ENCODE data around the gene ZRANB3.
"Not testable (repeated sequence)": the region's sequence is repeated elsewhere in the genome, so short reads cannot be mapped to it uniquely, and the experiment has no call there.

The ZRANB3 gene

DNA sequence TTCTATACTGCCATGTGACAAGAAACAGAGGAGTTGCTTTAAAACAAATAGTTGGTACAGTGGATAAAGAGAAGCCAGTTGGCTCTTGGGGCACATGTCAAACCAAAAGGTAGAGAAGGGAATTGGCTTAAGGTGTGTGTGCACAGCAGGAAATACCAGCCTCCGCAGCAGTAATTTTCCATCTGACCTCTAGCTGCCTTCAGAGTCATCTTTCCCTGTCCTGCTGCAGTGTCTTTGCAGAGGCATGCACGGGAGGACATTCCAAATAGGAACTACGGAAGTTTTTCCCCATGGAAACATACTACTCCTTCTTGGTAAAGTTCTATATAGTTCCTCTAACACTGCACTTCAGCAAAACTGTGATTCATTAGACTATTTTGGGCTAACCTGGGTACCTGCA is 379.4 kb downstream of the ZRANB3 start:
- no peaks in the 10 kb centered on the region for H3K4me1 ChIP-seq (ENCODE audit: insufficient read depth, low read length)
- no peak overlapping the region for H3K27ac ChIP-seq (ENCODE audit: low read depth, low read length)
- H3K9me3 ChIP-seq (ENCODE audit: low read length) = no peaks in the 10 kb centered on the region
- H3K9ac ChIP-seq (ENCODE audit: low read length) = no peak overlapping the region
- H3K27me3 ChIP-seq (ENCODE audit: control insufficient read depth in 1 of 2, insufficient read depth in 2 of 2, low read length in 2 of 2) = no peaks in the 10 kb centered on the region
- H3K36me3 ChIP-seq (ENCODE audit: insufficient read depth, low read length) = peaks cover 43% of the 10 kb centered on the region
- H3K4me3 ChIP-seq (ENCODE audit: low read depth in 1 of 2, low read length in 2 of 2) = no peak overlapping the region

DNA sequence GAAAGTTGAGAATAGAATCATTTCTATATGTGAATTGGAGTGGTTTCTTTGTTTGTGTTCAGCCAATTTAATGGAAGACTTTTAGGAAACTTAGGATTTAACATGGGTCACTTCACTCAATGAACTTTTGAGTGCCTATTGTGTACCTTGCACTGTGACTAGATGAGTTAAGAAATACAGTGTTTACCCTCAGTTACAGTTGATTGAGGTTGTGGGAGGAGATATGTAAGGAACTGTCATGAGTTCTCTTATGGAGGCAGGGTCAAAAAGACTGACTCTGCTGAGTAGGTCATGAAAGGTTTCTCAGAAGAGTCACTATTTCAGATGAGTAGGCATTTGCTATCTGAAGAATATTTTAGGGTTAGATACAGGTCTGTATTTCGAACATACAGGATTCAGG is 380.3 kb downstream of the ZRANB3 start:
- H3K9me3 ChIP-seq (ENCODE audit: low read length) = no peaks in the 10 kb centered on the region
- no peak overlapping the region for H3K27ac ChIP-seq (ENCODE audit: low read depth, low read length)
- H3K9ac ChIP-seq (ENCODE audit: low read length) = no peak overlapping the region
- no peaks in the 10 kb centered on the region for H3K27me3 ChIP-seq (ENCODE audit: control insufficient read depth in 1 of 2, insufficient read depth in 2 of 2, low read length in 2 of 2)
- no peaks in the 10 kb centered on the region for H3K4me1 ChIP-seq (ENCODE audit: insufficient read depth, low read length)
- H3K4me3 ChIP-seq (ENCODE audit: low read depth in 1 of 2, low read length in 2 of 2) = no peak overlapping the region
- peaks cover 43% of the 10 kb centered on the region for H3K36me3 ChIP-seq (ENCODE audit: insufficient read depth, low read length)

DNA sequence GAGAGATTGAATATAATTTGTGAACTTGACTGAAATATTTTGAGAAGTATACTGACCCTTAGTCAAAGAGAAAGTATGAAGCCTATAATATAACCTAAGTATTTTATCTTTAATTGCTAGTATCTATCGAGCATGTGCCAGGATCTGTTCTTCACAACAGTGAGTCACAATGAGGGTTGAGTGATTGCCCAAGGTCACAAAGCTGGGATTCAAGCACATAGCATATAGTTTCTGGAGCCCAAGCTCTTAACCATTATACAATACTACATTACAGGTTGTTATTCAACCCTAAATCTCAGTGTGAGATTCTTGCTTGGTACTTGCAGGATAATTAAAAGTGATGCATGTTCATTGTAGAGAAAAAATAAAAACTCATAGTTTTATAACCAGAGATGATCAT is 381.8 kb downstream of the ZRANB3 start:
- Histone ChIP-seq H3K36me3 (ENCODE audit: insufficient read depth, low read length) (peaks cover 36% of the 10 kb centered on the region), H3K4me1 (ENCODE audit: insufficient read depth, low read length) (no peaks in the 10 kb centered on the region), H3K4me3 (ENCODE audit: low read depth in 1 of 2, low read length in 2 of 2) (no peak overlapping the region), H3K9me3 (ENCODE audit: low read length) (no peaks in the 10 kb centered on the region), H3K27ac (ENCODE audit: low read depth, low read length) (no peak overlapping the region), H3K27me3 (ENCODE audit: control insufficient read depth in 1 of 2, insufficient read depth in 2 of 2, low read length in 2 of 2) (no peaks in the 10 kb centered on the region), H3K9ac (ENCODE audit: low read length) (no peak overlapping the region)

DNA sequence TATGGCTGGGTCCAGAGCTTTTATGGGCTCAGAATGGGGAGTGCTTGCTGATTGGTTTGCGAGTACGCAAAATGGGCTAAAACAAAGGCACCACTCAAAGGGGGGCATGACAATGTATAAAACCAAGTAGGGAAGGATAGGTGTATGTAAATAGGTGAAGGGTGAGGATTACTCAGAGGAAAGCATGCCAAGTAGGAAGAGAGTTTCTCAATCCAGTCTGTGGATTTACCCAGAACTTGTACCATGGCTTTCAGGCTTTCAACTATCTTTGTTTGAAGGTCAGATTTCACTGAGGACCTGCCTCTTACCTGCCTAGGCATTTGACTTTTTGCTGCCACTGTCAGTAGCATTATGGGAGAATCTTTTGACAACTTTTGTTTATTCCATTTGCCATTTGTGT is 386.7 kb downstream of the ZRANB3 start:
- Histone ChIP-seq H3K4me1 (ENCODE audit: insufficient read depth, low read length) (no peaks in the 10 kb centered on the region), H3K4me3 (ENCODE audit: low read depth in 1 of 2, low read length in 2 of 2) (no peak overlapping the region), H3K27ac (ENCODE audit: low read depth, low read length) (no peak overlapping the region), H3K27me3 (ENCODE audit: control insufficient read depth in 1 of 2, insufficient read depth in 2 of 2, low read length in 2 of 2) (no peaks in the 10 kb centered on the region), H3K36me3 (ENCODE audit: insufficient read depth, low read length) (peaks cover 11% of the 10 kb centered on the region), H3K9ac (ENCODE audit: low read length) (no peak overlapping the region), H3K9me3 (ENCODE audit: low read length) (peaks cover 5% of the 10 kb centered on the region)

DNA sequence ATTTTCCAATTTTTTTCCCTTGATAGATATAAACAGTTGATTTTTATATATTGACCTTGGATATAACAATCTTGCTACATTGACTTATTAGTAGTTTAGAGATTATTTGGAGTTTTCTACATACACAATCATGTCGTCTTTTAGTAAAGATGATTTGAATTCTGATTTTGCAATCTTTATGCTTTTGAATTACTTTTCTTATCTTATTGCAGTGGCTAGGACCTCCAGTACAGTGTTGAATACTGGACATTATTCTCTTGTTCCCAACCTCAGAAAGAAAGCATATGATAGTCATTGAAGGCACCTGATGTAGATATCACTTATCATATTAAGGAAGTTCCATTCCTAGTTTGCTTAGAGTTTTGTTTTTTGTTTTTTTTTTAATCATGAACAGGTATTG is 388.7 kb downstream of the ZRANB3 start:
- peaks cover 15% of the 10 kb centered on the region for H3K36me3 ChIP-seq (ENCODE audit: insufficient read depth, low read length)
- H3K9ac ChIP-seq (ENCODE audit: low read length) = no peak overlapping the region
- peaks cover 5% of the 10 kb centered on the region for H3K9me3 ChIP-seq (ENCODE audit: low read length)
- H3K27me3 ChIP-seq (ENCODE audit: control insufficient read depth in 1 of 2, insufficient read depth in 2 of 2, low read length in 2 of 2) = no peaks in the 10 kb centered on the region
- no peaks in the 10 kb centered on the region for H3K4me1 ChIP-seq (ENCODE audit: insufficient read depth, low read length)
- H3K4me3 ChIP-seq (ENCODE audit: low read depth in 1 of 2, low read length in 2 of 2) = no peak overlapping the region
- no peak overlapping the region for H3K27ac ChIP-seq (ENCODE audit: low read depth, low read length)

DNA sequence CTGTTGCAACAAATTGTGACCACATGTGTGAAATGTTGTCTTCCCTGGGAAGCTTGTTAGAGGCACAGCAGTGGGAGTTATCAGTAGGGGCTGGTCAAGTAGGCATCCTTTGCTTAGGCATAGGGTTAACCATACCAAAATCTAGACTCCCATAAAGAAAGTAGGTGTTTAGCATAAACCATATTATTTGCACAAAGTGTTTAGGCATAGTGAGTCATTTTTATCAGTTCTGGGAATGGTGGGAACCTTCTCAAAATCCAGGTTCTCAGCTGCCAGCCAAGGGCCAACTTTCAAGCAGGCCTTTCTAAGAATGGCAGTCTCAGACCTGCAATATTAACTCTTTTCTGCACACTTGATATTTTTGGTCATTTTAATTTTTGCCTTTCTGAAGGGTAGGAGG is 390.4 kb downstream of the ZRANB3 start:
- peaks cover 29% of the 10 kb centered on the region for H3K36me3 ChIP-seq (ENCODE audit: insufficient read depth, low read length)

DNA sequence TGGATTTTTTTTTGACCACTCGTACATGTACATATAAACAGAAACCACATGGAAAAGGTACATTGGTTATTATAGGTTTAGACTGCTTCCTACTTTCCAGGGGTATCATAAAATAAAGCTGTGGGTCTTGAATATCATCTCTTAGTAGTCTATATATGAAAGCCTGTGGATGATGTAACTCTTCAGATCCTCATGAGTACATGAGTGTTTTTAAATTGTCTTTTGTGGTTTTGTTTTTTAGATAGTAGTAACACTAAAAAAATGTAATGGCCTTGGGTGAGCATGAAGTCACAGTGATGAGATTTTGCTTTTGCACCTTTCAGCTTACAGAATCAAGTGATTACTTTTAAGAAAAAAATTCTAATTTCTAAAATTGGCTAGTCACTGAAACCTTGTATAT is 398.7 kb downstream of the ZRANB3 start:
- Histone ChIP-seq H3K4me3 (ENCODE audit: low read depth in 1 of 2, low read length in 2 of 2) (no peak overlapping the region), H3K4me1 (ENCODE audit: insufficient read depth, low read length) (no peaks in the 10 kb centered on the region), H3K9me3 (ENCODE audit: low read length) (no peaks in the 10 kb centered on the region), H3K27ac (ENCODE audit: low read depth, low read length) (no peak overlapping the region), H3K9ac (ENCODE audit: low read length) (no peak overlapping the region), H3K27me3 (ENCODE audit: control insufficient read depth in 1 of 2, insufficient read depth in 2 of 2, low read length in 2 of 2) (no peaks in the 10 kb centered on the region), H3K36me3 (ENCODE audit: insufficient read depth, low read length) (peaks cover 60% of the 10 kb centered on the region)

More for the DNA sequence above, 390.4 kb downstream of the ZRANB3 start:
- no peaks in the 10 kb centered on the region for H3K4me1 ChIP-seq (ENCODE audit: insufficient read depth, low read length)
- H3K9me3 ChIP-seq (ENCODE audit: low read length) = peaks cover 5% of the 10 kb centered on the region
- H3K27ac ChIP-seq (ENCODE audit: low read depth, low read length) = no peak overlapping the region
- no peak overlapping the region for H3K4me3 ChIP-seq (ENCODE audit: low read depth in 1 of 2, low read length in 2 of 2)
- no peak overlapping the region for H3K9ac ChIP-seq (ENCODE audit: low read length)
- H3K27me3 ChIP-seq (ENCODE audit: control insufficient read depth in 1 of 2, insufficient read depth in 2 of 2, low read length in 2 of 2) = no peaks in the 10 kb centered on the region

DNA sequence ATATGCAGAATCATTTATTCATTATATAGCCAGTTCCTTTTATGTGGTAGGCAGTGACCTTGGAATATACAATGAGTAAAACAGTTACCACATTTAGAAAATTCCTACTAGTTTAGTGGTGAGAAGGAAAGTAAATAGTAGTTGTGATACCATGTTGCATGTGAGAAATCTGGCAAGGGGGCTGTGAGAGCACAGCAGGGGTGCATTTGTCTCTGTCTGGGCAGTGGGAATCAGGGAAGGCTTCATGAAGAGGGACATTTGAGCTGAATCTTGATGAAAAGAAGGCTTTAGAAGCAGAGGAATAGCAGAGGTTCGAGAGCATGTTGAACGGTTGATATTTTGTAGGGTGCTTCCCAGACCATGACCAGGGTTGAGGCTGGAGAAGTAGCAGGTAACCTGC is 400.3 kb downstream of the ZRANB3 start:
- Histone ChIP-seq H3K9me3 (ENCODE audit: low read length) (no peaks in the 10 kb centered on the region), H3K27me3 (ENCODE audit: control insufficient read depth in 1 of 2, insufficient read depth in 2 of 2, low read length in 2 of 2) (no peaks in the 10 kb centered on the region), H3K36me3 (ENCODE audit: insufficient read depth, low read length) (peaks cover 47% of the 10 kb centered on the region), H3K4me1 (ENCODE audit: insufficient read depth, low read length) (no peaks in the 10 kb centered on the region), H3K4me3 (ENCODE audit: low read depth in 1 of 2, low read length in 2 of 2) (no peak overlapping the region), H3K9ac (ENCODE audit: low read length) (no peak overlapping the region), H3K27ac (ENCODE audit: low read depth, low read length) (no peak overlapping the region)

DNA sequence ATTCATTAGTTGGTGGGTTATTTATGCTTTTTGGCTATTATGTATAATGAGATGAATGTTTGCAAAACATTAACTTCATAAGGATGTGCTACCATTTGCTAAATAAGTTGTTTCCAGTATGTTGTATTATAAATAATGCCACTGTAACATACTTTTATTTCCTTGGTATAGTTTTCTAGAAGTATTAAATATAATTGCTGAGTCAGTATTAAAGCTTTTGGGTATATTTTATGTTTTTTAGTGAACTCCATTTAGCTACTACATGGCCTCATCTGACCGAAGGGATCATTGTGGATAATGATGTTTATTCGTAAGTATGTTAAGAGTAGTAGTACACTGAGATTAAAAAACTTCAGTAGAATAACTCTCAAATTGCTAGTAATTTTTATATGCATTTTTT is 405.1 kb downstream of the ZRANB3 start:
- Histone ChIP-seq H3K27me3 (ENCODE audit: control insufficient read depth in 1 of 2, insufficient read depth in 2 of 2, low read length in 2 of 2) (no peaks in the 10 kb centered on the region), H3K9me3 (ENCODE audit: low read length) (no peaks in the 10 kb centered on the region), H3K4me1 (ENCODE audit: insufficient read depth, low read length) (no peaks in the 10 kb centered on the region), H3K4me3 (ENCODE audit: low read depth in 1 of 2, low read length in 2 of 2) (no peak overlapping the region), H3K27ac (ENCODE audit: low read depth, low read length) (no peak overlapping the region), H3K36me3 (ENCODE audit: insufficient read depth, low read length) (peaks cover 21% of the 10 kb centered on the region), H3K9ac (ENCODE audit: low read length) (no peak overlapping the region)

DNA sequence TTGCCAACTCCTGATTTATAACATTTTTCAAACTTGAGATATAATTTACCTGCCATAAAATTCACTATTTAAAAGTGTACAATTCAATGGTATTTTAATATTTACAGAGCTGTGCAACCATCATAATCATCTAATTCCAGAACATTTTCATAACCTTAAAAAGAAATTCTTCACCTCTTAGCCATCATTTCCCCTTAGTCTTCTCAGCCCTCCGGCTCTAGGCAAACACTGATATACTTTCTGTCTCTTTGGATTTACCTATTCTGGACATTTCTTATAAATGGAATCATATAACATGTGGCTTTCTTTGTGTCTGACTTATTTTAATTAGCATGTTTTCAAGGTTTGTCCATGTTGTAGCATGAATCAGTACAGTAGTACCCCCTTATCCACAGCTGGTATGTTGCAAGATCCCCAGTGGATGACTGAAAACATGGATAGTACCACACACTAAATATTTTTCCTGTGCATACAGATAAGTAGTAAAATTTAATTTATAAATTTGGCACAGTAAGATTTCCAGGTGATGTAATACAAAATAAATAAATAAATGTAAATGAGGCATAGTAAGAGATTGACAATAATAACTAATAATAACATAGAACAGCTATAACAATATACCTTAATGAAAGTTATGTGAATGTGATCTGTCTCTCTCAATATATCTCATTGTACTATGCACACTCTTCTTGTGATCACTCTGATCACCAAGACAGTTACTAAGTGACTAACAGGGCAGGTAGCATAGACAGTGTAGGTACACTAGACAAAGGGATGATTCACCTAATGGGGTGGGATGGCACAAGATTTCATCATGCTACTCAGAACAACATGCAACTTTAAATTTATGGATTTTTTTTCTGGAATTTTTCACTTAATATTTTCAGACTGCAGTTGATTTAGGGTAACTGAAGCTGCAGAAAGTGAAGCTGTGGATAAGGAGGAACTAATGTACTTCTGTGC is 405.8 kb downstream of the ZRANB3 start:
- H3K9me3 ChIP-seq (ENCODE audit: low read length) = no peaks in the 10 kb centered on the region
- H3K4me3 ChIP-seq (ENCODE audit: low read depth in 1 of 2, low read length in 2 of 2) = no peak overlapping the region
- no peaks in the 10 kb centered on the region for H3K4me1 ChIP-seq (ENCODE audit: insufficient read depth, low read length)
- no peak overlapping the region for H3K9ac ChIP-seq (ENCODE audit: low read length)
- peaks cover 17% of the 10 kb centered on the region for H3K36me3 ChIP-seq (ENCODE audit: insufficient read depth, low read length)
- no peak overlapping the region for H3K27ac ChIP-seq (ENCODE audit: low read depth, low read length)
- H3K27me3 ChIP-seq (ENCODE audit: control insufficient read depth in 1 of 2, insufficient read depth in 2 of 2, low read length in 2 of 2) = no peaks in the 10 kb centered on the region

DNA sequence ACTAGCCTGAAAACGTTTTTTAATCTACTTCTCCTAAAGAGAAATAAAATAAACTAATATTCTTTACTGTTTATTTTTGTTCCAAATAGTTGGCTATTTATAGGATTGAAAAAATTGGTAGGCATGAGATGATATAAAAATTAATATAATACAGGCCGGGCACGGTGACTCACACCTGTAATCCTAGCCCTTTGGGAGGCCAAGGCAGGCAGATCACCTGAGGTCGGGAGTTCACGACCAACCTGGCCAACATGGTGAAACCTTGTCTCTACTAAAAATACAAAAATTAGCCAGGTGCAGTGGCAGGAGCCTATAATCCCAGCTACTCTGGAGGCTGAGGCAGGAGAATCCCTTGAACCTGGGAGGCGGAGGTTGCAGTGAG is 409.4 kb downstream of the ZRANB3 start:
- not testable (repeated sequence) for H3K27ac ChIP-seq (ENCODE audit: low read depth, low read length); H3K9ac ChIP-seq (ENCODE audit: low read length); H3K36me3 ChIP-seq (ENCODE audit: insufficient read depth, low read length); H3K9me3 ChIP-seq (ENCODE audit: low read length); H3K4me1 ChIP-seq (ENCODE audit: insufficient read depth, low read length); H3K4me3 ChIP-seq (ENCODE audit: low read depth in 1 of 2, low read length in 2 of 2); H3K27me3 ChIP-seq (ENCODE audit: control insufficient read depth in 1 of 2, insufficient read depth in 2 of 2, low read length in 2 of 2)

Data from muscle layer of colon (tissue), 2 donors.